Stimulated activated naive CD4-positive, alpha-beta T cell treated with Interleukin-2 at 50 U/mL for 16 hours (primary cell): ENCODE data around the gene GPR153.

Source experiments
- DNase-seq: peaks from one replicate; lab custom pipeline; 2025; lab: John Stamatoyannopoulos, UW

Gene GPR153

GRCh38 chr1:6248161-6248776 lies 12.6 kb downstream of the GPR153 start:
- DNase-seq, result no peak

GRCh38 chr1:6247651-6248050 lies 13.2 kb downstream of the GPR153 start:
- DNase-seq, result no peak

- peak; percentile 70 for DNase-seq
Measured at GRCh38 chr1:6246497-6247467, 14.1 kb downstream of the GPR153 start.

GRCh38 chr1:6245869-6246496 lies 14.9 kb downstream of the GPR153 start:
- no peak for DNase-seq

- DNase-seq, result peak; percentile 60
Measured at GRCh38 chr1:6245086-6245868, 15.6 kb downstream of the GPR153 start.

- DNase-seq, result no peak
Measured at GRCh38 chr1:6244401-6245049, 16.4 kb downstream of the GPR153 start.

- no peak for DNase-seq
Measured at GRCh38 chr1:6243993-6244392, 16.9 kb downstream of the GPR153 start, which contains the start of gene HES3. Gene HES3, plus strand, starts transcription at chr1:6244179. Its CDS starts 187 bp downstream, at chr1:6244366.

- no peak for DNase-seq
Measured at GRCh38 chr1:6243053-6243834, 17.7 kb downstream of the GPR153 start.

GRCh38 chr1:6241887-6242740 lies 18.8 kb downstream of the GPR153 start:
- no peak for DNase-seq

GRCh38 chr1:6241107-6241886 lies 19.6 kb downstream of the GPR153 start:
- DNase-seq, result no peak

GRCh38 chr1:6239950-6240768 lies 20.7 kb downstream of the GPR153 start:
- no peak for DNase-seq

- no peak for DNase-seq
Measured at GRCh38 chr1:6239213-6239752, 21.6 kb downstream of the GPR153 start.

GRCh38 chr1:6237093-6237492 lies 23.8 kb downstream of the GPR153 start:
- no peak for DNase-seq

- peak; percentile 34 for DNase-seq
Measured at GRCh38 chr1:6235296-6235677, 25.6 kb downstream of the GPR153 start.

- no peak for DNase-seq
Measured at GRCh38 chr1:6234502-6235295, 26.2 kb downstream of the GPR153 start.

- DNase-seq, result no peak
Measured at GRCh38 chr1:6233376-6233775, 27.5 kb downstream of the GPR153 start.

GRCh38 chr1:6225651-6226050 lies 35.2 kb downstream of the GPR153 start:
- no peak for DNase-seq
